ENCODE results near the gene DUSP23.

GRCh38 chr1:159783724-159784123, 3.0 kb downstream of the DUSP23 start:
- TF ChIP-seq CTCF (conservative IDR thresholded peaks at IDR 0.05; ENCODE audit: low read depth, low read length): no peak
- no peak for TF ChIP-seq EZH2 (IDR thresholded peaks at IDR 0.05; ENCODE audit: low read length, unreplicated experiment)

Measured in PC-3 (cell line).